Kidney epithelial cell (primary cell): ENCODE measurements around the gene KAT2A. TPM values are rescaled to one million over a fixed set of nuclear protein-coding genes. Genes with fewer than 3 reads are reported as not detected.
A peak's percentile ranks its signal among the peaks of the same experiment; 100 is the strongest.

Experiments
- DNase-seq: peaks from one replicate; pipeline ENCODE4 v3.0.0-alpha.2; 2010; ENCODE audit warnings: low read depth
- H3K27me3 ChIP-seq: 2 replicates; pipeline ENCODE4 v1.6.0; 2011; ENCODE audit warnings: low read length; ENCODE audit not compliant: control insufficient read depth, insufficient read depth
- H3K36me3 ChIP-seq: 2 replicates; pipeline ENCODE4 v1.5.1; 2011; ENCODE audit warnings: low read length; ENCODE audit not compliant: control insufficient read depth, insufficient read depth
- H3K4me3 ChIP-seq: 2 replicates; pipeline ENCODE4 v1.5.1; 2011; ENCODE audit warnings: low read depth, mild to moderate bottlenecking, control low read depth, low read length
- CTCF ChIP-seq: IDR thresholded peaks from 2 replicates; pipeline ENCODE4 v1.5.1; 2011; ENCODE audit warnings: mild to moderate bottlenecking, moderate library complexity, low read length, control low read depth, inconsistent platforms; ENCODE audit not compliant: insufficient read depth, poor library complexity, severe bottlenecking
- total RNA-seq: library from RNA; depleted of rRNA; stranded (reverse); fragments of >200 nt; gene quantifications from 2 replicates; pipeline ENCODE4 v1.2.3, GENCODE V29; 2015

The KAT2A gene
- total RNA-seq, 1 donor from 2014 or later = 22.2 TPM

GRCh38 chr17:42114118-42114517 lies 7.0 kb downstream of the KAT2A start:
- H3K36me3 ChIP-seq = no peaks in the 10 kb centered on the region
- H3K27me3 ChIP-seq = no peaks in the 10 kb centered on the region
- no peak for TF ChIP-seq CTCF
- DNase-seq = no peak
- H3K4me3 ChIP-seq = no peak overlapping the region

- no peak for DNase-seq
- no peak for TF ChIP-seq CTCF
- Histone ChIP-seq H3K36me3 (no peaks in the 10 kb centered on the region), H3K27me3 (no peaks in the 10 kb centered on the region), H3K4me3 (no peak overlapping the region)
Observed at GRCh38 chr17:42113293-42114069, 7.7 kb downstream of the KAT2A start.

GRCh38 chr17:42112552-42113176 lies 8.5 kb downstream of the KAT2A start, which contains the start of gene DHX58:
TSS of gene DHX58 (minus strand) at chr17:42112714. CDS start at chr17:42111892, 822 bp downstream.
- Histone ChIP-seq H3K4me3 (peak within 1 kb of the TSS; percentile 21), H3K27me3 (no peaks in the 10 kb centered on the region), H3K36me3 (no peaks in the 10 kb centered on the region)
- no peak for TF ChIP-seq CTCF
- DNase-seq = no peak

- no peaks in the 10 kb centered on the region for H3K27me3 ChIP-seq
- peak overlapping the region; percentile 21 for H3K4me3 ChIP-seq
- no peak for DNase-seq
- H3K36me3 ChIP-seq = no peaks in the 10 kb centered on the region
- no peak for TF ChIP-seq CTCF
Observed at GRCh38 chr17:42111871-42112551, 9.2 kb downstream of the KAT2A start.

GRCh38 chr17:42111265-42111636 lies 9.9 kb downstream of the KAT2A start:
- H3K4me3 ChIP-seq = no peak overlapping the region
- no peaks in the 10 kb centered on the region for H3K27me3 ChIP-seq
- TF ChIP-seq CTCF = no peak
- no peak for DNase-seq
- H3K36me3 ChIP-seq = no peaks in the 10 kb centered on the region
